Measurements from ENCODE around the gene RNF215.

- TF ChIP-seq CTCF (IDR thresholded peaks at IDR 0.05; ENCODE audit: low read length) (no peak), EZH2phosphoT487 (IDR thresholded peaks at IDR 0.05; ENCODE audit: low read length) (no peak)
Measured at GRCh38 chr22:30433227-30433626, 46.0 kb upstream of the RNF215 start.
